ENCODE results near the gene CHST11.
"Not testable (repeated sequence)": the region's sequence is repeated elsewhere in the genome, so short reads cannot be mapped to it uniquely, and the experiment has no call there.

CHST11 gene

DNA sequence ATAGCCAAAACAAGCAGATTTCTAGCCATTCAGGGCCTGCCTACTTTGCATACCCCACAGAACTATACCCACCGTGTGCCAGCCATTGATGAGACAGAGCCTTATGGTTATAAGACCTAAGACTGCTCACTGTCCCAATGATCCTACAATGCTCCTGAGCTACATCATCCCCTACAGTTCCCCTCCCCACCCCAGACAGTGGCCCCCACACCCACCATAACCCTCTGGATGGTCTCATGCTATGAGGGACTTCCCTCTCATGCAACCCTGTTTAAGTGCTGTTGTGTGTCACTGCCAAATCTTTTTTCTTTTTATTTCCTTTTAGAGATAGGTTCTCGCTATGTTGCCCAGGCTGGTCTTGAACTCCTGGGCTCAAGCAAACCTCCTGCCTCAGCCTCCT is 75.9 kb downstream of the CHST11 start:
- no peak for DNase-seq

- no peak for DNase-seq
Observed at GRCh38 chr12:104533134-104533533, 76.4 kb downstream of the CHST11 start.

- no peak for DNase-seq
Observed at GRCh38 chr12:104534162-104534856, 77.6 kb downstream of the CHST11 start.

DNA sequence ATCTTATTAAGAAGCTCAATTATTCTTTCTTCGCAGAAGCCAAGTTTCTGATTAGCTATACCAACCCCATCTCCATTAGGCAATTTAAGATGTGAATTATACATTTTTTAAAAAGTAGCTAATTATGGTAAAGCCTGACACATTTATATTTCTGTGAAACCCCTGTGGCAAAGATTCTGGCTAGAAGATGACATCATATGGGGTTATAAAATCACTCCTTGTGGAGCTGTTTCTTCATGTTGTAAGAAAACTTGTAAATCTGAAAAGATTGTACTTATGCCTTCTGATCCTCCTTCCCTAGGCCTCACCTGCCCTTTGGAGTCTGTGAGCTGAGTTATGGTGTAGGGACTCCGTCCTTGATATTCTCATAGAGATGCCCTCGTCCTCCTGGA is 78.1 kb downstream of the CHST11 start:
- no peak for DNase-seq

- no peak for DNase-seq
Observed at GRCh38 chr12:104535369-104535768, 78.6 kb downstream of the CHST11 start.

- no peak for DNase-seq
Observed at GRCh38 chr12:104536841-104537240, 80.1 kb downstream of the CHST11 start.

DNA sequence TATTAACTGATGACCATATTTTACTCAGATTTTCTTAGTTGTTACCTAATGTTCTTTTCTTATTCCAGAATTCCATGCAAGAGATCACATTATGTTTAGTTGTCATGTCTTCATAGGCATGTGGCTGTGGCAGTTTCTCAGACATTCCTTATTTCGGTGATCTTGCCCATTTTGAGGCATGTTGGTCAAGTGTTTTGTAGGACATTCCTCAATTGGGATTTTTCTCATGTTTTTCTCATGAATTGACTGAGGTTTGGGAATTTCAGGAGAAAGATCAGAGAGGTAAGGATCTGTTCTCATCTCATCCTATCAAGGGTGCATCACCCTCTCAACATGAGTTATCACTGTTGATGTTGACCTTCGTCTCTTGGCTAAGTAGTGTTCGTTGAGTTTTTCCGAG is 81.3 kb downstream of the CHST11 start:
- DNase-seq: no peak

DNA sequence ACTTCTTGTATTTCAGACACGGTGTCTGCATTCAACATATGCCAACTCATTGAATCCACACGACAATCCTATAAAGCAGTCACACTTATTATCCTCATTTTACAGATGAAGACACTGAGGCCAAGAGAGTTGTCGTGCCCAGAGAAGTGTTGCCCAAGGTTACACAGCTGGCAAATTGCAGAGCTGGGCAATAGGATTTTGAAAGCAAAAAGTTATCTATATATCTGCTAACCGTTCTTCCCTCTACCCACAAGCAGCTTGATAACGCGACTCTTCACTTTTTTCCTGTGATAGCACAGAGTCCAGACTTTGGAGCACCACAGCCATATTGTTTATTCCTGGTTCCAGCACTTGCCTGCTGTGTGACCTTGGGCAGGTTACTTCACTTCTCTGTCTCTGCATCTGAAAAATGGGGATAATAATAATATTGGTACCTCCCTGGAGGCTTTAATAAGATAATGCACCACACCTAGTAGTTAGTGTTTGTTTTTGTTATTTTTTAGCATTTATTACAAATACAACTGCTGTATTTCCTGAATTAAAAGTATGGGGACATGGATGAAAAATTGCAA is 82.2 kb downstream of the CHST11 start:
- DNase-seq: peak; percentile 55

DNA sequence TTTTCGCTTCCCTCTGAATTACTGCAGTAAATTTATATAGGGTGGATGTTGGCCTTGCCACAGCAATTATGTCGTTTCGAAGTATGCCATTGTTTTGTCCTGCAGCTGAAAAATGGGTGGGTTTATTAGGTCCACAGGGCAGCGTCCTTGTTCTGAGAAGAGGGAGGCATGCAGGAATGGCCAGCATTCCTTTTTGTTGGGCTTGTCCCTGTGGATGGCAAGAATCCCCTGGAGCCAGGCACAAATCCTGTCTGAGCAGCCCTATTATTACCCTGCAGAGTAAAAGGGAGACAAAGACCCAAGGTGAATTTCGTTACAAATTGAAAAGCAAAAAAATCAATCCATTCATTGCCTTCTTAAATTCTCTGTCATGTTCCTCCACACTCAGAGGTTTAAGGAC is 88.1 kb downstream of the CHST11 start:
- no peak for DNase-seq

GRCh38 chr12:104546575-104546974 is 89.8 kb downstream of the CHST11 start:
- peak; percentile 39 for DNase-seq

DNA sequence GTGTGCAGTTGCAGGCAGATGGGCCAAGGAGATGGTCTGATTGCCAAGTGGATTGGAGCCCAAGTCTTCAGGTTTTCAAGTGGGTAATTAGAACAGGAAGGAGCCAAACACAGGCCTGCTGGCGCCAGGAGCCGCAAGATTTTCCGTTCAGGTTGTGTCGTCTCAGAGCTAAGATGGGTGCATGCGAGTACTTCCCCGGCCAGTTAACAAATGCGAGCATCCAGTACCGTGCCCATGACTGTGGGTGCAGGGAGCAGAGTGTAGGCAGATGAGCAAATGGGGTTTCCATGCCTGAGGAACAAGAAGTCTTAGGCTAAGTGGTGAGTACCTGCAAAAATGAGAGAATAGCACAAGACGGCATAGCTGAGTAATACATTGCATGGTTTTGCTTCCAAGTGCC is 90.5 kb downstream of the CHST11 start:
- no peak for DNase-seq

GRCh38 chr12:104549815-104550480 is 93.2 kb downstream of the CHST11 start:
- no peak for DNase-seq

DNA sequence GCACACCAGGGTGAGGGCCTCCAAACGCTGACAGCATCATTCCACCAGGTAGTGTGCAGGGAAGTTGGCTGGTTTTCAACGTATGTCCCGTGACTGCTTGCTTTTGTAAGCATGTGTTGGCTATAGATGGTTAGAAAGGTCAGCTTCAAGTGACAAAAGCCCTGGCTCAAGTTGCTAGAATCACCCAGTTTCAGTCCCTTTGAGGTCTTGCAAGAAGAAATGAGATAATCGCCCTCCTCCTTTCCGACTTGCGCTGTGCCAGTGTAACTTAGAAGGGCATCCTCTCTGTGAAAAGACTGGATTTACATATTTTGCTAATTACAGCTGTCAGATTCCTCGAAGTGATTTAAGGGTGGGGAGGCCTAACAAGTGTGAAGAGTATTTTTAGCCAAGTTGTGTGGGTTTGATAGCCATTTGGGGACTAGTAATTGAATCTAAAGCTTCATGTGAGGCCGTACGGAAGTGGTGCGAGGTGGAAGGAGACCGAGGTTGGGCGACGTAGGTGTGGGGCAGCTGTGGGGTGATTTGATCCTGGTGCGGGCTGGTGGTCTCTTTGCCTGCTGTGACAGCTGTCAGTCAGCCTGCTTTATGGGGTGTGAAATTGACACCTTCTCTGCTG is 94.7 kb downstream of the CHST11 start:
- no peak for DNase-seq

DNA sequence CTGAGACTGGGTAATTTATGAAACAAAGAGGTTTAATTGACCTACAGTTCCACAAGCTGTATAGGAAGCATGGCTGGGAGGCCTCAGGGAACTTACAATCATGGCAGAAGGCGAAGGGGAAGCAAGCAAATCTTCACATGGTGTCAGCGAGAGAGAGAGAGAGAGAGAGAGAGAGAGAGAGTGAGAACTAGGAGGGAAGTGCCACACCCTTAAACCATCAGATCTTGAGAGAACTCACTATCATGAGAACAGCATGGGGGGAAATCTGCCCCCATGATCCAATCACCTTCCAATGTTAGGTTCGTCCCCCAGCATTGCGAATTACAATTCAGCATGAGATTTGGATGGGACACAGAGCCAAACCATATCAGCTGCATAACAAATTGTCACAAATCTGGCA is 96.7 kb downstream of the CHST11 start:
- DNase-seq: no peak

GRCh38 chr12:104555648-104556047 is 98.9 kb downstream of the CHST11 start:
- DNase-seq: no peak

- no peak for DNase-seq
Observed at GRCh38 chr12:104557488-104558195, 100.9 kb downstream of the CHST11 start.

DNA sequence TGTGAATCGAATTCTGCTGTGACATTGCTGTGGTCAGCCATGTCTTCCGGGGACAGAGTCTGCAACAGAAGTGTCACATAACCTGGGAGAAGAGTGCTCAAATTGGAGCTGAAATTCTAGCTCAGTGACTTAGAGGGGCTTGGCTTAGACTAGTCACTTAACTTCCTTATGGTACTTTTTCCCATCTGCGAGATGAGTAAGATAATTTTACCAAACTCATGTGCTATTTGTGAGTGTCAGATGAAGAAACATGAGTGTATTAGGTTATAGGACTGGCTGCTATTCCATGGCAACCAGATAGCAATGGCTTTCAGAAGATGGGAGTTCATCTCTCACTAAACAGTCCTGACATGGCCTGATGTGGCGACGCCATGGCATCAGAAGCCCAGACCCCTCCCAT is 104.1 kb downstream of the CHST11 start:
- no peak for DNase-seq

- no peak for DNase-seq
Observed at GRCh38 chr12:104562763-104563162, 106.0 kb downstream of the CHST11 start.

- not testable (repeated sequence) for DNase-seq
Observed at GRCh38 chr12:104564662-104565061, 107.9 kb downstream of the CHST11 start.

GRCh38 chr12:104565606-104566243 is 109.0 kb downstream of the CHST11 start:
- no peak for DNase-seq

- no peak for DNase-seq
Observed at GRCh38 chr12:104566244-104566993, 109.7 kb downstream of the CHST11 start.

Data from hematopoietic multipotent progenitor cell treated with erythropoietin and hydrocortisone succinate and interleukin-3 and kit ligand, for 8 days (in vitro differentiated cells).